OCI-LY7 (cell line): ENCODE data around the gene GALNT14. TPM values are rescaled to one million over a fixed set of nuclear protein-coding genes. Genes with fewer than 3 reads are reported as not detected.

Experiments
- BruUV-seq: library from RNA; stranded (reverse); fragments of 400-500 nt; replicated peaks from 2 replicates; lab custom pipeline; 2021; lab: Mats Ljungman, UMichigan
- CTCF ChIA-PET: fragments of 300-600 bp; sonication (Branson Sonifier 250); formaldehyde crosslinking; loops from one replicate; lab custom pipeline; 2022; ENCODE audit warnings: antibody characterized with exemption; ENCODE audit not compliant: unreplicated experiment; lab: Charles Lee
- POLR2A ChIA-PET: fragments of 300-600 bp; sonication (Branson Sonifier 250); formaldehyde crosslinking; loops from one replicate; lab custom pipeline; 2022; ENCODE audit warnings: antibody characterized with exemption; lab: Charles Lee
- DNase-seq: peaks from one replicate; pipeline ENCODE4 v3.0.0-alpha.2; 2015; ENCODE audit warnings: low spot score
- H2AFZ ChIP-seq: fragments of 200-600 bp; sonication (generic), shearing (Covaris generic); 2 replicates; pipeline ENCODE4 v1.6.1; 2014; ENCODE audit warnings: mild to moderate bottlenecking, antibody characterized with exemption, low read length, moderate library complexity
- H3K27ac ChIP-seq: fragments of 200-600 bp; sonication (generic); 2 replicates; pipeline ENCODE4 v1.5.1; 2014; ENCODE audit warnings: mixed run types, low read depth, mild to moderate bottlenecking, moderate library complexity, low read length, inconsistent platforms; ENCODE audit not compliant: poor library complexity, severe bottlenecking
- H3K36me3 ChIP-seq: fragments of 200-600 bp; sonication (generic); 2 replicates; pipeline ENCODE4 v1.6.1; 2014; ENCODE audit warnings: mild to moderate bottlenecking, antibody characterized with exemption, low read length, moderate library complexity, mixed read lengths; ENCODE audit not compliant: insufficient read depth
- H3K4me1 ChIP-seq: fragments of 200-600 bp; sonication (generic); 2 replicates; pipeline ENCODE4 v1.5.1; 2014; ENCODE audit warnings: mild to moderate bottlenecking, low read length; ENCODE audit not compliant: insufficient read depth, poor library complexity, severe bottlenecking
- H3K4me2 ChIP-seq: fragments of 200-600 bp; sonication (generic); 2 replicates; pipeline ENCODE4 v1.6.1; 2014; ENCODE audit warnings: mild to moderate bottlenecking, low read length
- H3K4me3 ChIP-seq: fragments of 200-600 bp; sonication (generic); 2 replicates; pipeline ENCODE4 v1.5.1; 2014; ENCODE audit warnings: mild to moderate bottlenecking, low read depth, low read length; ENCODE audit not compliant: poor library complexity, severe bottlenecking
- H3K79me2 ChIP-seq: fragments of 200-600 bp; sonication (generic); 2 replicates; pipeline ENCODE4 v1.6.1; 2016; ENCODE audit warnings: low read depth, mild to moderate bottlenecking, low read length, moderate library complexity, mixed read lengths; ENCODE audit not compliant: insufficient read depth
- H3K9me2 ChIP-seq: fragments of 200-600 bp; sonication (generic); 2 replicates; pipeline ENCODE4 v1.6.1; 2016; ENCODE audit warnings: mild to moderate bottlenecking, low read length, mixed read lengths; ENCODE audit not compliant: insufficient read depth
- H3K9me3 ChIP-seq: fragments of 200-600 bp; sonication (generic); 2 replicates; pipeline ENCODE4 v1.6.1; 2014; ENCODE audit warnings: mild to moderate bottlenecking, mixed run types, low read length, mixed read lengths
- H4K20me1 ChIP-seq: fragments of 200-600 bp; sonication (generic); 2 replicates; pipeline ENCODE4 v1.6.1; 2014; ENCODE audit warnings: mild to moderate bottlenecking, antibody characterized with exemption, low read length, moderate library complexity, mixed read lengths; ENCODE audit not compliant: insufficient read depth
- CTCF ChIP-seq: fragments of 200-600 bp; sonication (generic); conservative IDR thresholded peaks from 2 replicates; pipeline ENCODE4 v1.5.1; 2014; ENCODE audit warnings: mild to moderate bottlenecking, antibody characterized with exemption, low read length, moderate library complexity, mixed read lengths
- EZH2phosphoT487 ChIP-seq: fragments of 200-600 bp; sonication (generic); IDR thresholded peaks from 2 replicates; pipeline ENCODE4 v1.6.1; 2018; ENCODE audit warnings: low read depth, borderline replicate concordance, mild to moderate bottlenecking, mixed run types, antibody characterized with exemption, low read length, moderate library complexity, mixed read lengths
- intact Hi-C: fragments of 100-400 bp; cut with micrococcal nuclease; formaldehyde crosslinking; loops from one replicate; pipeline ENCODE4 v1.10.0; 2022; ENCODE audit not compliant: unreplicated experiment
- total RNA-seq, 2 experiments: library from RNA; depleted of rRNA in 1 of 2; stranded (reverse); fragments of >200 nt in 1 of 2; shearing (Covaris generic) in 1 of 2; gene quantifications; 2 replicates each; pipeline ENCODE4 v1.2.3, GENCODE V29; 2014 to 2022

Gene GALNT14
- total RNA-seq, 2 experiments from 2014 or later, result 14.8 to 25.6 TPM

- Histone ChIP-seq H3K9me3 (peaks cover 10% of the 10 kb centered on the region; the same call in 1 of the 2 replicates), H3K36me3 (no peaks in the 10 kb centered on the region; the same call in 1 of the 2 replicates), H3K27ac (no peak overlapping the region), H2AFZ (no peak overlapping the region), H3K4me3 (no peak overlapping the region), H4K20me1 (no peaks in the 10 kb centered on the region), H3K4me1 (peaks cover 4% of the 10 kb centered on the region), H3K79me2 (no peaks in the 10 kb centered on the region), H3K4me2 (no peak overlapping the region), H3K9me2 (no peaks in the 10 kb centered on the region)
- CTCF ChIA-PET, result no interaction called here
- no peak for TF ChIP-seq EZH2phosphoT487
- no peak for DNase-seq
- intact Hi-C loops, result no loop called here
- no TSS peak for BruUV-seq
- POLR2A ChIA-PET, result no interaction called here
These were observed 10.3 kb upstream of the GALNT14 start for GRCh38 chr2:31148514-31148913.

- Histone ChIP-seq H3K9me3 (peaks cover 10% of the 10 kb centered on the region; the same call in 1 of the 2 replicates), H3K27ac (no peak overlapping the region), H4K20me1 (no peaks in the 10 kb centered on the region), H2AFZ (no peak overlapping the region), H3K4me2 (no peak overlapping the region), H3K9me2 (no peaks in the 10 kb centered on the region), H3K79me2 (no peaks in the 10 kb centered on the region), H3K36me3 (no peaks in the 10 kb centered on the region; the same call in 1 of the 2 replicates), H3K4me3 (no peak overlapping the region), H3K4me1 (peaks cover 4% of the 10 kb centered on the region)
- BruUV-seq, result no TSS peak
- no peak for DNase-seq
- TF ChIP-seq CTCF, result no peak
- no peak for TF ChIP-seq EZH2phosphoT487
- ChIA-PET CTCF (no interaction called here), POLR2A (no interaction called here)
- intact Hi-C loops, result no loop called here
These were observed 9.4 kb upstream of the GALNT14 start for GRCh38 chr2:31147645-31148044.

GRCh38 chr2:31142110-31142509, 3.9 kb upstream of the GALNT14 start:
- Histone ChIP-seq H3K36me3 (no peaks in the 10 kb centered on the region), H3K9me3 (no peaks in the 10 kb centered on the region), H2AFZ (no peak overlapping the region), H3K79me2 (peaks cover 2% of the 10 kb centered on the region; the same call in 1 of the 2 replicates), H4K20me1 (no peaks in the 10 kb centered on the region), H3K27ac (no peak overlapping the region), H3K4me1 (peaks cover 12% of the 10 kb centered on the region), H3K4me2 (no peak overlapping the region), H3K4me3 (no peak overlapping the region), H3K9me2 (no peaks in the 10 kb centered on the region)
- intact Hi-C loops, result no loop called here
- ChIA-PET CTCF (no interaction called here), POLR2A (interaction anchor here (1.0 kb wide), 1 partner anchor 26 kb away, joined by 3 read pairs; no protein-coding TSS in a partner anchor)
- no peak for DNase-seq
- TF ChIP-seq EZH2phosphoT487 (no peak), CTCF (no peak)
- no TSS peak for BruUV-seq
